ENCODE measurements around the gene LRRTM3.

Gene LRRTM3

GRCh38 chr10:66980246-66980815 is 54.5 kb downstream of the LRRTM3 start:
- TF ChIP-seq TAF1 (IDR thresholded peaks at IDR 0.05; ENCODE audit: borderline replicate concordance, insufficient read depth, low read length) = no peak
- no peak for TF ChIP-seq POLR2AphosphoS5 (IDR thresholded peaks at IDR 0.05; ENCODE audit: low read depth, low read length)
- TF ChIP-seq FOXP2 (optimal IDR thresholded peaks at IDR 0.05; ENCODE audit: borderline replicate concordance, extremely low read depth, extremely low read length, insufficient read depth) = no peak
- TF ChIP-seq SIN3A (IDR thresholded peaks at IDR 0.05; ENCODE audit: borderline replicate concordance, insufficient read depth, low read length) = no peak
- TF ChIP-seq, protein P1, sequence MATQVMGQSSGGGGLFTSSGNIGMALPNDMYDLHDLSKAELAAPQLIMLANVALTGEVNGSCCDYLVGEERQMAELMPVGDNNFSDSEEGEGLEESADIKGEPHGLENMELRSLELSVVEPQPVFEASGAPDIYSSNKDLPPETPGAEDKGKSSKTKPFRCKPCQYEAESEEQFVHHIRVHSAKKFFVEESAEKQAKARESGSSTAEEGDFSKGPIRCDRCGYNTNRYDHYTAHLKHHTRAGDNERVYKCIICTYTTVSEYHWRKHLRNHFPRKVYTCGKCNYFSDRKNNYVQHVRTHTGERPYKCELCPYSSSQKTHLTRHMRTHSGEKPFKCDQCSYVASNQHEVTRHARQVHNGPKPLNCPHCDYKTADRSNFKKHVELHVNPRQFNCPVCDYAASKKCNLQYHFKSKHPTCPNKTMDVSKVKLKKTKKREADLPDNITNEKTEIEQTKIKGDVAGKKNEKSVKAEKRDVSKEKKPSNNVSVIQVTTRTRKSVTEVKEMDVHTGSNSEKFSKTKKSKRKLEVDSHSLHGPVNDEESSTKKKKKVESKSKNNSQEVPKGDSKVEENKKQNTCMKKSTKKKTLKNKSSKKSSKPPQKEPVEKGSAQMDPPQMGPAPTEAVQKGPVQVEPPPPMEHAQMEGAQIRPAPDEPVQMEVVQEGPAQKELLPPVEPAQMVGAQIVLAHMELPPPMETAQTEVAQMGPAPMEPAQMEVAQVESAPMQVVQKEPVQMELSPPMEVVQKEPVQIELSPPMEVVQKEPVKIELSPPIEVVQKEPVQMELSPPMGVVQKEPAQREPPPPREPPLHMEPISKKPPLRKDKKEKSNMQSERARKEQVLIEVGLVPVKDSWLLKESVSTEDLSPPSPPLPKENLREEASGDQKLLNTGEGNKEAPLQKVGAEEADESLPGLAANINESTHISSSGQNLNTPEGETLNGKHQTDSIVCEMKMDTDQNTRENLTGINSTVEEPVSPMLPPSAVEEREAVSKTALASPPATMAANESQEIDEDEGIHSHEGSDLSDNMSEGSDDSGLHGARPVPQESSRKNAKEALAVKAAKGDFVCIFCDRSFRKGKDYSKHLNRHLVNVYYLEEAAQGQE (IDR thresholded peaks at IDR 0.05; ENCODE audit: insufficient read depth in 1 of 2, low read depth in 2 of 2, low read length in 2 of 2) = no peak

DNA sequence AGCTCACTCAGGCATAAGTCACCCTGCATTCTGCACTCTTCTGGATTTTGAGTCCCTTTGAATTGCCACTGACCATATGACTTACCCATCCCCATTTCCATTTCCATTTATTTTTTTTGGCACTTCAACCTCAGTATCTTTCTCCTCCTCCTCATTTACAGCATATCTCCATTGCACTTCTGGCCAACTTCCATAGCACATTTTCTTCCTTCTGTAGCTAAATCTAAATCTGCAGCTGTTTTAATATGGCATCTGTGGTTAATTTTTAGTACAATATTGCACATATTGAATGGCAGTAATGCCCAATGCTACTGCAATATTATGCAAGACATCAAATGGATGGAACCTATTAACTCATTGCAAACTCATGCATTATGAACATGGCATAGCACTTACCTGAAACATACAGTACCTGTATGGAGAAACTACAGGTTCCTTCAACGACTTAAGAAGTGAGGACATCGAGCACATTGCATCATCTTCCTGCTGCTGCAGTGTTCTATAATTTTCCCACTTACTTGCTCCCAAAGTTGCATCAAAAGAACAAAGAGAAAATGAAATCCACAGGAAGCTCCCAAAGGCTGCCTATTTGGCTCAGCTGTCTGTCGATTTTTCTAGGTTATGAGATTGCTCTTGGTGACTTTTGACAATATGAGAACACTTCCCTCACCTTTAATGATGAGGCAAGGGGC is 55.7 kb downstream of the LRRTM3 start:
- no peak for TF ChIP-seq POLR2AphosphoS5 (IDR thresholded peaks at IDR 0.05; ENCODE audit: low read depth, low read length)
- no peak for TF ChIP-seq TAF1 (IDR thresholded peaks at IDR 0.05; ENCODE audit: borderline replicate concordance, insufficient read depth, low read length)

DNA sequence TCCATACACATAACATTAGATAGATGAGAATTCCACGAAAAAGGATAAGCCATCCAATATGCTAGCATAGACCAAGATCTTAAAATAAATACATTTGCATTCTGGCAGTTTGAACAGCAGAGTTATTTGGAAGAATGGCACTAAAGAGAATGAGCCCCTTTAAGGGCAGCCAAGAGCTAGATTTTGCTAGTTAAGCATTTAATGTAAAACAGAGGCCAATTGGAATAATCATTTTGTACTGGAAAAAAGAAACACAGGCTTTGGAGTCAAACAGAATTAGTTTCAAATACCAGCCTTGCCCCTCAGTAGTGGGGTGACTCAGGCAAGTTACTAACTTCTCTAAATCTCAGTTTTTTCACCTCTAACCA is 56.2 kb downstream of the LRRTM3 start:
- TF ChIP-seq, protein P1 (IDR thresholded peaks at IDR 0.05; ENCODE audit: insufficient read depth in 1 of 2, low read depth in 2 of 2, low read length in 2 of 2) = no peak
- TF ChIP-seq POLR2AphosphoS5 (IDR thresholded peaks at IDR 0.05; ENCODE audit: low read depth, low read length) = no peak
- TF ChIP-seq SIN3A (IDR thresholded peaks at IDR 0.05; ENCODE audit: borderline replicate concordance, insufficient read depth, low read length) = no peak
- TF ChIP-seq TAF1 (IDR thresholded peaks at IDR 0.05; ENCODE audit: borderline replicate concordance, insufficient read depth, low read length) = no peak
- TF ChIP-seq FOXP2 (optimal IDR thresholded peaks at IDR 0.05; ENCODE audit: borderline replicate concordance, extremely low read depth, extremely low read length, insufficient read depth) = no peak

DNA sequence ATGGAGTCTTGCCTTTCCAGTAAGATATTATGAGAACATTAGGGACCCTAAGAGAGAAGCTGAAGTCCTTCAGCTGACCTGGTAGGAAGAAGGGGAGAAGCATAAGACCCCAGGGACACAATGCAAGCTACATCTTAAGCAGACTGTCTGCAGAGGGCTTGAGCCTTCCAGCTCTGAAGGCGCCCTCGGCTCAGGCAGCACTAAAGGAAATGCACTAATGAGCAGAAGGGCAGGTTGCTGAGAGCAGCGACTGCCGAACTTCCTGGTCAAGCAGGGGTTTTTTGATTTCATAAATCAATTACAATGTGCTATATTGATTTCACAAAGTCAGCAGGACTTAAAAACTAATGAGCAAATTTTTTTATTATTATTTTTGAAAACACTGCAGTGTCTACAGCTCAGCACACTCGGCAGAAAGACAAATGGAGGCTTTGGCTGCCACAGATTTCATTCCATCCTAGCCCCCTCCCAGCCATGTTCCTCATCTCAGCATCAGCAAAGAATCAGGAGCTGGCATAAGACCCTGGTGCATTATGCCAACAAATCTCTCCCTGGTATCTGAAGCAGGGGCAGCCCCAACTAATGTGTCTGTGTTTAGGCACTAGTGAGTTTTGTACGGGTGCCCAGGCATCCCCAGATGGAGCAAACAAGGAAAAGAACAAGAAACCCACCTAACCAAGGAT is 57.1 kb downstream of the LRRTM3 start:
- TF ChIP-seq, protein P1 (IDR thresholded peaks at IDR 0.05; ENCODE audit: insufficient read depth in 1 of 2, low read depth in 2 of 2, low read length in 2 of 2) = no peak
- TF ChIP-seq SIN3A (IDR thresholded peaks at IDR 0.05; ENCODE audit: borderline replicate concordance, insufficient read depth, low read length) (no peak), POLR2AphosphoS5 (IDR thresholded peaks at IDR 0.05; ENCODE audit: low read depth, low read length) (no peak), TAF1 (IDR thresholded peaks at IDR 0.05; ENCODE audit: borderline replicate concordance, insufficient read depth, low read length) (no peak), FOXP2 (optimal IDR thresholded peaks at IDR 0.05; ENCODE audit: borderline replicate concordance, extremely low read depth, extremely low read length, insufficient read depth) (no peak)

DNA sequence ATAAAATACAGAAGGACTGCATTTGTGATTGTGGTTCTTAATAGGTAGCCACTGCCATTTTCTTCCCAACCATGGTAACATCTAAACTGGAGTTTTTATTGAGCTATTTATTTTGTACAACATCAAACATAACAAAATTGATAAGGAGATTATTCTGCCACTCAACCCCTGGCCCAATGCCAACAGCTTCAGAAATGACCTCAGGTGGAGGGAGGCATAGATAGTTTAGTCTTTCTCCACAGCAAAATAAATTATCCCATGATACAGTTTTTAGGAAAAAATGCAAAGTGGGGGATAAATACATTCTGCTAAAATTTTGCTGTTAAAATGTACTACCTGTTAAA is 57.6 kb downstream of the LRRTM3 start:
- TF ChIP-seq POLR2AphosphoS5 (IDR thresholded peaks at IDR 0.05; ENCODE audit: low read depth, low read length) = no peak
- TF ChIP-seq SIN3A (IDR thresholded peaks at IDR 0.05; ENCODE audit: borderline replicate concordance, insufficient read depth, low read length) = no peak
- TF ChIP-seq FOXP2 (optimal IDR thresholded peaks at IDR 0.05; ENCODE audit: borderline replicate concordance, extremely low read depth, extremely low read length, insufficient read depth) = no peak
- TF ChIP-seq TAF1 (IDR thresholded peaks at IDR 0.05; ENCODE audit: borderline replicate concordance, insufficient read depth, low read length) = no peak
- TF ChIP-seq, protein P1 (IDR thresholded peaks at IDR 0.05; ENCODE audit: insufficient read depth in 1 of 2, low read depth in 2 of 2, low read length in 2 of 2) = no peak
